Measurements from ENCODE around the gene CPSF4.
"Not testable (repeated sequence)": the region's sequence is repeated elsewhere in the genome, so short reads cannot be mapped to it uniquely, and the experiment has no call there.

The CPSF4 gene

GRCh38 chr7:99497766-99498545 lies 59.2 kb downstream of the CPSF4 start:
- DNase-seq, result no peak

DNA sequence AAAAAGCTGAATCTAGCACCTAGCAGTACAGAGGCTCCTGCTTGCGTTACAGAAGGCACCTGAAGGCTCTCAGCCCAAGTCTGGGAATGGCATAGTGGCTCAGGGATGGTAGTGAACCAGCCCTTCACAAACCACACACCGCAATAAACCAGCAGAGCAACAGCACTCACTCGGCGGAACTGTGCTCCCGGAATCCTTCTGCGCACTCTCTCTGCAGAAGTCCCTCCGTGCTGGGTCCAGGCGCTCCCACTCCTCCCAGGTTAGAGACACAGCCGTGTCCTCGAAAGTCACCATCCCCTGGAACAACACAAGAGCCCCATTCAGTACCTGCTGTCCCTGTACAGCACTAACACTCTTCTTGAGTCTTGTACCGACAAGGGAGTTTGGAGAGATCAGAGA lies 59.8 kb downstream of the CPSF4 start:
- DNase-seq, result no peak

- no peak for DNase-seq
Observed at GRCh38 chr7:99499371-99499720, 60.6 kb downstream of the CPSF4 start.

DNA sequence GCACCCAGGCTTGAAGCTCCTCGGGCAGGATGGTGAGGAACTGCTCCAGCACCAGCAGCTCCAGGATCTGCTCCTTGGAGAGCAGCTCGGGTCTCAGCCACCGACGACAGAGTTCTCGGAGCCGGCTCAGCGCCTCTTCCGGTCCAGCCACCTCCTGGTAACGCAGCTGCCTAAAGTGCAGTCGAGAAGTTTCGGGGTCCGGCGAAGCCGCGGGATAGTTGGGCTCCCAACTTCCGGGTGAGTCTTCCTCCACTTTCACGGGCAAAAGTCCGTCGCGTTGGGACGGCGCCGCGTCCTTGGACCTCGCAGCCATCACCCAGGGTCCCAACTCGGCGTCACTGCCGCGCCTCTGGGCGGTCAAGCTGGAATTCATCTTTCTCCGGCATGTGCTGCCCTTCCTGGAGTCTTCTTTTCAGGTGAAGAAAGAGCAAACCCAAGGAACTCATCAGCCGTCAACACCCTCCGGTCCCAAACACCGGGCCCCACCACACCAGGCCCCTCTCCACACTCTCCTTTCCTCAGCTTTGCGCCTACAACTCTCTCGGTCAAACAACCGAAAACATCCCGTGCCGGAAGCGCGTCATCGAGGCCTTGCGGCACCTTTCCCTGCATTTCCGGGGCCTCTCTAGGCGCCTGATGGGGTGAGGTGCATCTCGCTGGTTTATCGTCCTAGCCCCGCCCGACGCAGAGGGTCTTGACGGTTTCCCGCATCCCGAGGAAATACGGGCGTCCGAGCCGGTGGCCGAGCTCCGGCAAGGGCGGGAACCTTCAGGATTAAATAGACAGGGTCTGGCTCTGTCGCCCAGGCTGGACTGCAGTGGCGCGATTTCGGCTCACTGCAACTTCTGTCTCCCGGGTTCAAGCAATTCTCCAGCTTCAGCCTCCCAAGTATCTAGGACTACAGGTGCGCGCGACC lies 61.2 kb downstream of the CPSF4 start, which contains the start of gene ZNF394:
ZNF394 (minus strand) TSS at position 561 of the 916 bp plus-strand sequence; CDS start at position 373, 188 bp downstream.
- DNase-seq, result peak; percentile 83

- DNase-seq, result no peak
Observed at GRCh38 chr7:99500637-99501009, 61.9 kb downstream of the CPSF4 start.

GRCh38 chr7:99501236-99501635 lies 62.5 kb downstream of the CPSF4 start:
- DNase-seq, result not testable (repeated sequence)

- DNase-seq, result no peak
Observed at GRCh38 chr7:99504281-99504602, 65.5 kb downstream of the CPSF4 start.

DNA sequence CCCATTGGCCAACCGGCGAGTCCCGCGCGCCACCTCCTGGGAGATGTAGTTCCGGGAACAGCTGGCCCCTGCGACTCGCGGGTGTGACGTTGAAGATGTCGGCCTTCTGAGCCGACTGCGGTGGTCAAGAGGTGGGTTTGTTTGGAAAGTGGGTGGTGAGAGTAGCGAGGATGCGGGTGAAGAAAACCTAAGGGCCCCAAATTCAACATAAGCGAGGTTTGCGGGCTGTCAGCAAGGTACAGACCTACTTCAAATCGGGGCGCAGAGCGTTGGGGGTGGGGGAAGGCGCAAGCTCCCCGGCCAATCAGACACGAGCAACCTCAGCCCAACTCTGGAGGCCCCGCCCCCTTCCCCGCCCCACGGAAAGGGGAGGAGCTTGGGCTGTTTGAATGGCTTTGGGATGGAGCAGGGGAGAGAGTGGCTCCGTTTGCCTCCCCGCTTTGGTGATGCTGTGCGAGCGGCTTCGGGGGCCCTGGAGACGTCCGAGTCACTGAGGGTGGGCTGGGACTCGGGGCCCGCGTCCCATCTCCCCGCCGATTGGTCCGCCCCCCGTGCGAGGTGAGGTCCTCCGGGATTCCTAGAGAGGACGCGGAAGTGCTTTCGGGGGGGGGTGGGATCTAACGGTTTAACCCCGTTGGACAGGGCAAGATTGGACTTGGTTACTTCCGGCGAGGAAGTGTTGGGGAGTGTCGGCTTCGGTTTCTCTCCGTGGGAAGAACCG lies 66.0 kb downstream of the CPSF4 start, which contains the start of gene ZKSCAN5:
ZKSCAN5 (plus strand) TSS at position 60 of the 721 bp plus-strand sequence. CDS start 1,383 bp downstream, outside the sequence.
- peak; percentile 96 for DNase-seq

- no peak for DNase-seq
Observed at GRCh38 chr7:99505324-99505662, 66.5 kb downstream of the CPSF4 start.

Measured in kidney glomerular epithelial cell (primary cell).